IMR-90 (cell line): ENCODE results near the gene RNU1-1. TPM values are rescaled to one million over a fixed set of nuclear protein-coding genes. Genes with fewer than 3 reads are reported as not detected.

Experiments used
- ATAC-seq: fragments of 200-7000 bp; cut with Tn5 transposase; 2 replicates; pipeline ENCODE4 v1.9.1; 2020; ENCODE audit warnings: low read depth, mild to moderate bottlenecking, moderate library complexity
- BruUV-seq: library from RNA; stranded (reverse); fragments of 400-500 nt; replicated peaks from 2 replicates; lab custom pipeline; 2021; lab: Mats Ljungman, UMichigan
- CTCF ChIA-PET: fragments of 300-600 bp; formaldehyde crosslinking; extraction: SDS; loops from one replicate; lab custom pipeline; 2021; ENCODE audit warnings: antibody characterized with exemption; lab: Yijun Ruan, JAX
- POLR2A ChIA-PET: fragments of 300-600 bp; sonication (Branson Sonifier 250); formaldehyde crosslinking; loops from one replicate; lab custom pipeline; 2022; ENCODE audit warnings: antibody characterized with exemption; ENCODE audit not compliant: unreplicated experiment; lab: Charles Lee
- DNase-seq: peaks from one replicate; pipeline ENCODE4 v3.0.0; 2013
- H2AFZ ChIP-seq: replicated peaks from 2 replicates; pipeline ENCODE3; 2013; ENCODE audit warnings: low read length, mild to moderate bottlenecking; ENCODE audit not compliant: poor library complexity
- H2AK5ac ChIP-seq: 2 replicates; pipeline ENCODE4 v1.6.1; 2013; ENCODE audit warnings: low read depth, low read length, inconsistent platforms
- H2AK9ac ChIP-seq: replicated peaks from 2 replicates; pipeline ENCODE3; 2013; ENCODE audit warnings: mild to moderate bottlenecking, low read depth, low read length, moderate library complexity; ENCODE audit not compliant: poor library complexity
- H2BK120ac ChIP-seq: 2 replicates; pipeline ENCODE4 v1.6.1; 2013; ENCODE audit warnings: low read depth, low read length, inconsistent platforms
- H2BK15ac ChIP-seq: 3 replicates; pipeline ENCODE4 v1.6.1; 2013; ENCODE audit warnings: low read depth, low read length, inconsistent platforms
- H2BK20ac ChIP-seq: 2 replicates; pipeline ENCODE4 v1.6.1; 2013; ENCODE audit warnings: low read depth, mild to moderate bottlenecking, inconsistent platforms, low read length, moderate library complexity
- H2BK5ac ChIP-seq: 2 replicates; pipeline ENCODE4 v1.6.1; 2013; ENCODE audit warnings: mild to moderate bottlenecking, low read depth, low read length, inconsistent platforms; ENCODE audit not compliant: poor library complexity, severe bottlenecking
- H3K14ac ChIP-seq: replicated peaks from 2 replicates; pipeline ENCODE4 v1.6.1; 2013; ENCODE audit warnings: low read depth, low read length, inconsistent platforms
- H3K18ac ChIP-seq: 2 replicates; pipeline ENCODE4 v1.6.1; 2013; ENCODE audit warnings: low read depth, low read length, control low read depth
- H3K23ac ChIP-seq: 2 replicates; pipeline ENCODE4 v1.6.1; 2013; ENCODE audit warnings: low read depth, low read length, inconsistent platforms
- H3K27ac ChIP-seq: 2 replicates; pipeline ENCODE4 v1.5.1; 2013; ENCODE audit warnings: mild to moderate bottlenecking, control low read depth, low read length; ENCODE audit not compliant: insufficient read depth
- H3K27me3 ChIP-seq: 2 replicates; pipeline ENCODE4 v1.6.1; 2013; ENCODE audit warnings: low read length; ENCODE audit not compliant: control insufficient read depth, insufficient read depth
- H3K36me3 ChIP-seq: 2 replicates; pipeline ENCODE4 v1.6.1; 2013; ENCODE audit warnings: low read length, mixed read lengths; ENCODE audit not compliant: control insufficient read depth, insufficient read depth
- H3K4ac ChIP-seq: 2 replicates; pipeline ENCODE4 v1.6.1; 2013; ENCODE audit warnings: low read depth, low read length, inconsistent platforms
- H3K4me1 ChIP-seq: 2 replicates; pipeline ENCODE4 v1.6.1; 2013; ENCODE audit warnings: low read length, mixed read lengths; ENCODE audit not compliant: control insufficient read depth, insufficient read depth
- H3K4me2 ChIP-seq: 2 replicates; pipeline ENCODE4 v1.6.1; 2013; ENCODE audit warnings: low read depth, mild to moderate bottlenecking, control low read depth, low read length, moderate library complexity
- H3K4me3 ChIP-seq: 2 replicates; pipeline ENCODE4 v1.5.1; 2013; ENCODE audit warnings: low read depth, mild to moderate bottlenecking, control low read depth, low read length, moderate library complexity; ENCODE audit not compliant: insufficient read depth
- H3K56ac ChIP-seq: 2 replicates; pipeline ENCODE4 v1.6.1; 2013; ENCODE audit warnings: low read length, inconsistent platforms; ENCODE audit not compliant: insufficient read depth; ENCODE audit errors: extremely low read depth
- H3K79me1 ChIP-seq, 2 experiments: 2 replicates each; pipeline ENCODE4 v1.6.1; 2013; ENCODE audit warnings: low read length in 2 of 2, inconsistent platforms in 1 of 2, low read depth in 1 of 2
- H3K9ac ChIP-seq: 2 replicates; pipeline ENCODE4 v1.6.1; 2013; ENCODE audit warnings: low read depth, low read length, control low read depth
- H3K9me1 ChIP-seq: 2 replicates; pipeline ENCODE4 v1.6.1; 2013; ENCODE audit warnings: low read length, inconsistent platforms; ENCODE audit not compliant: insufficient read depth
- H3K9me3 ChIP-seq: 2 replicates; pipeline ENCODE4 v1.6.1; 2013; ENCODE audit warnings: low read length; ENCODE audit not compliant: control insufficient read depth, insufficient read depth
- H4K20me1 ChIP-seq: 2 replicates; pipeline ENCODE4 v1.6.1; 2013; ENCODE audit warnings: low read length, inconsistent platforms; ENCODE audit not compliant: insufficient read depth
- H4K5ac ChIP-seq: 2 replicates; pipeline ENCODE4 v1.6.1; 2013; ENCODE audit warnings: mild to moderate bottlenecking, low read depth, low read length, control low read depth
- H4K8ac ChIP-seq, 2 experiments: 2 replicates each; pipeline ENCODE4 v1.6.1; 2013; ENCODE audit warnings: low read depth in 2 of 2, low read length in 2 of 2, control low read depth in 1 of 2, inconsistent platforms in 1 of 2
- H4K91ac ChIP-seq: 2 replicates; pipeline ENCODE4 v1.6.1; 2013; ENCODE audit warnings: low read depth, low read length, inconsistent platforms; ENCODE audit not compliant: insufficient read depth
- BHLHE40 ChIP-seq: fragments of 150-350 bp; IDR thresholded peaks from 2 replicates; pipeline ENCODE4 v1.6.1; 2016; ENCODE audit warnings: mild to moderate bottlenecking, low read depth, low read length
- CEBPB ChIP-seq: IDR thresholded peaks from 2 replicates; pipeline ENCODE4 v1.6.1; 2012; ENCODE audit warnings: low read depth, low read length, improper control_type of control experiment
- CHD1 ChIP-seq: IDR thresholded peaks from 2 replicates; pipeline ENCODE4 v1.6.1; 2012; ENCODE audit warnings: low read depth, low read length, improper control_type of control experiment
- CTCF ChIP-seq: conservative IDR thresholded peaks from 2 replicates; pipeline ENCODE4 v1.5.1; 2012; ENCODE audit warnings: mild to moderate bottlenecking, low read depth, low read length, improper control_type of control experiment
- ELK1 ChIP-seq: fragments of 150-350 bp; IDR thresholded peaks from 2 replicates; pipeline ENCODE4 v1.6.1; 2016; ENCODE audit warnings: low read depth, mild to moderate bottlenecking, low read length, moderate library complexity, borderline replicate concordance
- FOS ChIP-seq: fragments of 150-350 bp; IDR thresholded peaks from 2 replicates; pipeline ENCODE4 v1.6.1; 2016; ENCODE audit warnings: low read depth, low read length
- MAFK ChIP-seq: IDR thresholded peaks from 2 replicates; pipeline ENCODE4 v1.6.1; 2012; ENCODE audit warnings: low read depth, low read length, improper control_type of control experiment
- MAZ ChIP-seq: IDR thresholded peaks from 2 replicates; pipeline ENCODE4 v1.6.1; 2012; ENCODE audit warnings: low read depth, mild to moderate bottlenecking, low read length, improper control_type of control experiment, moderate library complexity, borderline replicate concordance
- MXI1 ChIP-seq: IDR thresholded peaks from 2 replicates; pipeline ENCODE4 v1.6.1; 2012; ENCODE audit warnings: low read depth, mild to moderate bottlenecking, low read length, moderate library complexity, borderline replicate concordance
- NFE2L2 ChIP-seq: fragments of 150-350 bp; IDR thresholded peaks from 2 replicates; pipeline ENCODE4 v1.6.1; 2016; ENCODE audit warnings: low read depth, mild to moderate bottlenecking, low read length
- POLR2A ChIP-seq: IDR thresholded peaks from 2 replicates; pipeline ENCODE4 v1.6.1; 2012; ENCODE audit warnings: mild to moderate bottlenecking, low read depth, low read length
- RAD21 ChIP-seq: IDR thresholded peaks from 2 replicates; pipeline ENCODE4 v1.6.1; 2012; ENCODE audit warnings: low read length, improper control_type of control experiment
- RCOR1 ChIP-seq: IDR thresholded peaks from 2 replicates; pipeline ENCODE4 v1.6.1; 2012; ENCODE audit warnings: mild to moderate bottlenecking, low read length, improper control_type of control experiment; ENCODE audit not compliant: insufficient replicate concordance
- RFX5 ChIP-seq: IDR thresholded peaks from 2 replicates; pipeline ENCODE4 v1.8.0; 2012; ENCODE audit warnings: low read depth, mild to moderate bottlenecking, low read length, moderate library complexity
- SMC3 ChIP-seq: fragments of 150-350 bp; IDR thresholded peaks from 2 replicates; pipeline ENCODE4 v1.6.1; 2016; ENCODE audit warnings: low read depth, mild to moderate bottlenecking, antibody characterized with exemption, low read length, moderate library complexity
- USF2 ChIP-seq: fragments of 150-350 bp; IDR thresholded peaks from 2 replicates; pipeline ENCODE4 v1.6.1; 2017; ENCODE audit warnings: mild to moderate bottlenecking, antibody characterized with exemption, low read length, low read depth
- WGBS, 2 experiments: methylation state at CpG; one replicate each; pipeline versions ENCODE4 v1.1.5 to v1.1.7; 2013; ENCODE audit warnings: missing lambda C conversion rate in 2 of 2; ENCODE audit not compliant: insufficient read length in 1 of 2; ENCODE audit errors: extremely low coverage in 2 of 2; 5-methylcytosine and 5-hydroxymethylcytosine counted together
- dilution Hi-C: fragments of 300-500 bp; cut with HindIII; formaldehyde crosslinking; loops from one replicate; pipeline ENCODE4 v1.14.3; 2018; ENCODE audit warnings: low sequenced_read_pairs; ENCODE audit not compliant: unreplicated experiment
- in situ Hi-C: fragments of 300-500 bp; cut with MboI; formaldehyde crosslinking; loops from 3 replicates; pipeline ENCODE4 v1.14.3; 2019; ENCODE audit warnings: low sequenced_read_pairs, inconsistent platforms, mixed read lengths
- intact Hi-C: fragments of 100-400 bp; cut with micrococcal nuclease; formaldehyde crosslinking; loops from 2 replicates; pipeline ENCODE4 v1.10.0; 2022
- polyA plus RNA-seq, 3 experiments: library from polyadenylated mRNA; depleted of rRNA; stranded (reverse); fragments of >200 nt; gene quantifications; 2 replicates each; pipeline ENCODE4 v1.2.3, GENCODE V29; 2012; ENCODE audit warnings: low replicate concordance in 1 of 3
- total RNA-seq: library from RNA; depleted of rRNA; stranded (reverse); fragments of >200 nt; gene quantifications from 2 replicates; pipeline ENCODE4 v1.2.3, GENCODE V29; 2012

The RNU1-1 gene
- total and polyA plus RNA-seq, 2 of the 4 experiments (the other 2 are of a cell fraction), result under 0.01 TPM; not detected in 1

DNA sequence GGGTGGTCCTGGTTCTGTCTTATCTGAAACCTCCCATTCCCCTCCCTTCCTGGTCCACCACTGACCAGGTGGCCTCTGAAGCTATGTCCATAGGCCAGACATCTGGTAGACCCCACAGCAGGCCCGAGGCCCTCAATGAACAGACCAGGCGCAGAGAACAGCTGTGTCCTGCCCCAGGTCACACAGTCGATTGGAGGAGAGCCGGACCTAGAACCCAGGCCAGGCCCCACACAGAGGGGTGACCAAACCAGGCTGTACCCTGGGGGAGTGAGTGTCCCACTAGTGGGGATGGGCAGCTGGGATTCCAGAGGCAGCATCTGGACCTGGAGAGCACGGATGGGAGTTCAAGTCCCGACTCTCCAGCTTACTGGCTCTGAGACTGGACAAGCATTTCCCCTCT, 29.2 kb downstream of the RNU1-1 start:
- ATAC-seq, result no peak
- H3K4me2 ChIP-seq, result no peak overlapping the region
- H3K56ac ChIP-seq, result no peak overlapping the region
- H2BK5ac ChIP-seq, result no peak overlapping the region
- no peak overlapping the region for H3K27ac ChIP-seq
- H2AK9ac ChIP-seq, result no peak overlapping the region
- no peak overlapping the region for H4K91ac ChIP-seq
- dilution Hi-C loops, result no loop called here
- 100% methylated on average over 2 of the region's 6 CpGs; no CpG with 5 or more reads in 1 of the 2 experiments for WGBS, 2 experiments
- DNase-seq, result no peak
- H3K79me1 ChIP-seq, result peaks cover 0 to 9% of the 10 kb centered on the region in 2 experiments; a peak in 2 of 4 replicates
- no peak overlapping the region for H3K18ac ChIP-seq
- ChIA-PET POLR2A (no interaction called here), CTCF (no interaction called here)
- H2BK20ac ChIP-seq, result no peak overlapping the region
- no peak overlapping the region for H2AK5ac ChIP-seq
- H3K14ac ChIP-seq, result no peak overlapping the region
- intact Hi-C loops, result no loop called here
- no peak overlapping the region for H2AFZ ChIP-seq
- no peak overlapping the region for H4K8ac ChIP-seq
- no peaks in the 10 kb centered on the region for H4K20me1 ChIP-seq
- no peaks in the 10 kb centered on the region for H3K9me3 ChIP-seq
- H3K23ac ChIP-seq, result no peak overlapping the region
- in situ Hi-C loops, result no loop called here
- H3K27me3 ChIP-seq, result no peaks in the 10 kb centered on the region
- no TSS peak for BruUV-seq
- H3K9ac ChIP-seq, result no peak overlapping the region
- H4K5ac ChIP-seq, result no peak overlapping the region
- peaks cover 46% of the 10 kb centered on the region for H3K36me3 ChIP-seq
- H2BK15ac ChIP-seq, result no peak overlapping the region
- no peak overlapping the region for H3K4ac ChIP-seq
- no peak overlapping the region for H3K4me3 ChIP-seq
- H2BK120ac ChIP-seq, result no peak overlapping the region
- TF ChIP-seq ELK1 (no peak), MAFK (no peak), CTCF (no peak), MXI1 (no peak), SMC3 (no peak), RAD21 (no peak), RFX5 (no peak), BHLHE40 (no peak), FOS (no peak), CEBPB (no peak), NFE2L2 (no peak), CHD1 (no peak), RCOR1 (no peak), USF2 (no peak), MAZ (no peak), POLR2A (no peak)
- no peaks in the 10 kb centered on the region; the same call in 1 of the 2 replicates for H3K9me1 ChIP-seq
- H3K4me1 ChIP-seq, result peaks cover 1% of the 10 kb centered on the region; the same call in 1 of the 2 replicates
